ENCODE results near the gene WFDC1.
A peak's percentile ranks its signal among the peaks of the same experiment; 100 is the strongest.
"Not testable (repeated sequence)": the region's sequence is repeated elsewhere in the genome, so short reads cannot be mapped to it uniquely, and the experiment has no call there.

WFDC1 gene

DNA sequence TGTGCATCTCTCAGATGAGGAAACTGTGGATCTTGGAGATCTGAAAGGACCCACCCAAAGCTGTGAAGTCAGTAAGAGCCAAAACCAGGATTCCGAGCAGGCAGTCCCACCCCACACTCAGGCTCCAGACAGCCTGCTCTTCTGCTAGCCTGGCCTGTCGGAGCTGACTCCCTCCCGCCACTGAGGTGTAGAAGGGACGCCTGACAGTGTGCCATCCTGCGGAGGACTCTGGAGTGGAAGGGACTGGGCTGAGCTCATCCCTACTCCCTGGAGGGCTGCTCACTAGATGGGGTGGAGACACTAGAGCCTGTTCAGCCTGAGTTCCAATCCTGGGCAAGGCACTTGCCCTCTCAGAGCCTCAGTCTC, 36.0 kb downstream of the WFDC1 start:
- DNase-seq, result no peak

DNA sequence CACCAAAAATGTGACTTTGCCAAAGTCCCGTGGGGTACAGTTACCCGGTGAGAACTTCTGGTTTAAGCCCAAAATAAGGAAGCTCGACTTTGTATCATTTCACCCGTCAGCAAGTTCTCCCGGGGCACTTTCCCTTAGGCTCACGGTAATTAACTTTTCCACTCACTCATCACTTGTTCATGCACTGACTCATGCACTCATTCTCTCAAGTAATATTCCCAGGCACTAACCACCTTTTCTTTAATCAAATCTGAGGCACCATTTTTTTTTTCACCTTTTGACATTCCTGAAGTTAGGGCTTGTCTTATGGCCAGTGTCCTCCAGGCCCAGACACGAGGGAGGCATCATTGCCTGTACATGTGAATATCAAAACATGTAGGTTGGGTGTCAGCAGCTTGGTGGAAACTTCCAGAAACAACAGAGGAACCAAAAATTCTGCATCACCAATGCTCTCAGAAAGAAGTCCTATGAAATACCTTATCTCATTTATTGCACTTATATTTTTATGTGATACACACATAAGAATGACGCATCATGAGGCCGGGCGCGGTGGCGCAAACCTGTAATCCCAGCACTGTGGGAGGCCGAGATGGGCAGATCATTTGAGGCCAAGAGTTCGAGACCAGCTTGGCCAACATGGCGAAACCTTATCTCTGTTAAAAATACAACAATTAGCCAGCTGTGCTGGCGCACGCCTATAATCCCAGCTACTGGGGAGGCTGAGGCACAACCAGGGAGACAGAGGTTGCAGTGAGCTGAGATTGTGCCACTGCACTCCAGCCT, 37.5 kb downstream of the WFDC1 start:
- DNase-seq, result no peak

DNA sequence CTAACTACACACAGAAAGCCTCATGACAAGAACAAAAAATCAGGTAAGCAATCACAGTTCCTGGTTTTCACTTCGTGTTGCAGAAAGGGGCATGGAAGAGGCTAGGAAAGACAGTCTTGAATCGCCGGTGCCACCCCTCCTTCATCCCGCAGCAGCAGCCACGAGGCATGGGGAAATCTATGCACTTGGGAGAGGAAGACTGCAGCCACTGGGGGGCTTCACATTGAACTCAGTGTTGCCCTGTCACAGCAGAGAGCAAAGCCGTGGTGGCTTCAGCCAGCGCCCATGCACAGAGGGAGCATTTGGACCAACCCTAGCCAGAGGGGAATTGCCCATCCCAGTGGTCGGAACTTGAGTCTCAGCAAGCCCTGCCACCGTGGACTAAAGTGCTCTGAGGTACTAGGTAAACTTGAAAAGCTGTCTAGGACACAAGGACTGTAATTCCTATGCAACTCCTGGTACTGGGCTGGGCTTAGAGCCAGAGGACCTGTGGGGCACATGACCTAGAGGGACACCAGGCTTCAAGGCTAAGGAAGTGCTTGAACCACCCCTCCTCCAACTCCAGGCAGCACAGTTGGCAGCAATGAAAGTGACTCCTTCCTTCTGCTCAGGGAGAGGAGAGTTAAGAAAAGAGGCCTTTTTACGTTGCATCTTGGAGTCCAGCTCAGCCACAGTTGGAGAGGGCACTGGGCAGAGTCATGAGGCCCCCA, 38.5 kb downstream of the WFDC1 start:
- no peak for DNase-seq

- no peak for DNase-seq
Observed at GRCh38 chr16:84334058-84334457, 39.4 kb downstream of the WFDC1 start.

- DNase-seq, result no peak
Observed at GRCh38 chr16:84334482-84334881, 39.8 kb downstream of the WFDC1 start.

DNA sequence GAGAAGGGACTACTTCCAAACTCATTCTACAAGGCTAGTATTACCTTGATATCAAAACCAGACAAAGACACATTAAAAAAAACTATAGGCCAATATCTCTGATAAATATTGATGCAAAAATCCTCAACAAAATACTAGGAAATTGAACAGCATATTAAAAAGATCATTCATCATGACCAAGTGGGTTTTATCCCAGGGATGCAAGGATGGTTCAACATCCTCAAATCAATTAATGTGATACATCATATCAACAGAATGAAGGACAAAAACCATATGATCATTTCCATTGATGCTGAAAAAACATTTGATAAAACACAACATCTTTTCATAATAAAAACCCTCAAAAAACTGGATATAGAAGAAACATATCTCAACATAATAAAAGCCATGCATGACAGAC, 42.6 kb downstream of the WFDC1 start:
- DNase-seq, result not testable (repeated sequence)

- DNase-seq, result peak; percentile 67
Observed at GRCh38 chr16:84339311-84339710, 44.6 kb downstream of the WFDC1 start.

DNA sequence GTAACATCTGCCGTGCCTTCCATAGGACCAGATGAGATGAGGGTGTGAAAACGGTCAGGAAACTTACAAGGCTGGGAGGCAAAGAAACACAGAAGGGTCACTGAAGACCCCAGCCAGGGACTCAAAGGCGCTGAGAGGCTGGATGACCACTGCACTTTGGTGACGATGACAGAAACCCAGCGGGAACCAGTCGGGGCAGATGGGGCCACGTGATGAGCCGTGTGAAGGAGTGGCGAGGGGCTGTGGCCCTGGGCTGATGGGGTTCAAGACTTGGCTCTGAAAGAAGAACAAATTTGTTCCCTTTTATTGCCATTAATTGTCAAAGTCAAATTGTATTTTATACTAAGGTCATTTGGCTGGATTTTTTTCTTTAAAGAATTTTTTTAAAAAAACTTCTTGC, 45.1 kb downstream of the WFDC1 start:
- DNase-seq, result no peak

GRCh38 chr16:84340325-84341040, 45.8 kb downstream of the WFDC1 start:
- no peak for DNase-seq

- no peak for DNase-seq
Observed at GRCh38 chr16:84341528-84342295, 47.0 kb downstream of the WFDC1 start.

- not testable (repeated sequence) for DNase-seq
Observed at GRCh38 chr16:84343800-84344199, 49.1 kb downstream of the WFDC1 start.

- no peak for DNase-seq
Observed at GRCh38 chr16:84344781-84345180, 50.1 kb downstream of the WFDC1 start.

DNA sequence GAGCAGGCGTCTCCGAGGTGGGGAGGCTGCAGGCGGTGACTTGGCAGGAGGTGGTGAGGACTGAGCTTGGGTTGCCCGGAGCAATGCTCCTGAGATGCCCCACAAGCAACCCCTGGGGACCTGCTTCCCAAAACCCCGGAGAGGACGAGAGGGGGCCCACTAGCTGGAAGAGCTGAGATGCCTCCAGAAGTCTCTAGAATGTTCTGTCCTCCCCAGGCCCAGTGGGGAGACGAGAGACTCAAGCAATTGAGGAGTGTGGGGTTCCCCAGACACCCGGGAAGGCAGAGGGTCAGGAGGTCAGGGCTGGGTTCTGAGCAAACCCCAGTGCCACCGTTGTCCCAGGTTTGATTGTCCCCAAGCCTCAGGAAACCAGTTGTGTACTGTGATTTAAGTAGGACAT, 52.5 kb downstream of the WFDC1 start:
- DNase-seq, result no peak

DNA sequence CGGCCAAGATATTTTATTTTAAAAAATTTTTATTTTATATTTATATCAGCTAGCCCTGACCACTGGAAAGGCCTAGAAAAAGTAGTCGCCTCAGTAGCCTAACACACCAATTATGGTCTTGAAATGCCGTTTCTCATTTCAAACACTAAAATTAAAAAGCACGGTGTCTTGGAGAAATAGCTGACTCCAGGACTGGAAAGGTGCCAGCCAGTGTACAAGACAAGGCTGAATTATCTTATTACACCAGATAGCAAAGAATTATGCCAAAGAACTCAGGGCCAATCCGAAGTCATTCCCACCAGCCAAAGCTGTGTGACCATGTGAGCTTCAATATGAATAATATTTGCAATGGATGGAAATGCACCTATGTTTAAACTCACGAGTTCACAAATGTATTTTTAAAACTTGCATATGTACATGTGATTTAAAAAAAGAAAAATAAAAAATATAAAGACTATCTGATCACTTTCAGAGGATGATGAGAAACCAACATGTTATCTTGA, 53.8 kb downstream of the WFDC1 start:
- DNase-seq, result no peak

GRCh38 chr16:84349862-84350684, 55.4 kb downstream of the WFDC1 start:
- no peak for DNase-seq

DNA sequence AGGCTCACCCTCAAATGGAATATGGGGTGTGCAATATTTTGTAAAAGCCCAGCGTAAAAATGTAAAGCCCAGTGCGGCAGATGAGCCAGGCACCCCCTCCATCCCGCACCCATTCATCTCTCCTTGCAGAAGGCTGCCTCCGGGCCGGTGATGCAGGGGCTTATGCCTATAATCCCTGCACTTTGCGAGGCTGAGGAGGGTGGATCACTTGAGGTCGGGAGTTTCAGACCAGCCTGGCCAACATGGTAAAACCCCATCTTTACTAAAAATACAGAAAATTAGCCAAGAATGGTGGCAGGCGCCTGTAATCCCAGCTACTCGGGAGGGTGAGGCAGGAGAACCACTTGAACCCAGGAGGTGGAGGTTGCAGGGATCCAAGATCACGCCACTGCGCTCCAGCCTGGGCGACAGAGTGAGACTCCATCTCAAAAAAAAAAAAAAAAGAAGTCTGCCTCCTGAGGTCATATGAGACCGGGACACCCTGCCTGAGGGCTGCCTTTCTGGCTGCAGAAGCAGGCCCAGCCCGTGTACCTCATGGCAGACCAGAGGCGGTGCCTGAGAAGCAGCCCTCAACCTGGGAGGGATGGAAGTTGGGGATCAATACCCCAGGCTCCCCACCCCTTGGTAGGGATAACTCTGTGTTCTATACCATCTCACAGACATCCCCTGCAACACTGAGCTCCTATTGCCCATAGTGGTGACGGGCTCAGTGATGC, 56.2 kb downstream of the WFDC1 start:
- no peak for DNase-seq

DNA sequence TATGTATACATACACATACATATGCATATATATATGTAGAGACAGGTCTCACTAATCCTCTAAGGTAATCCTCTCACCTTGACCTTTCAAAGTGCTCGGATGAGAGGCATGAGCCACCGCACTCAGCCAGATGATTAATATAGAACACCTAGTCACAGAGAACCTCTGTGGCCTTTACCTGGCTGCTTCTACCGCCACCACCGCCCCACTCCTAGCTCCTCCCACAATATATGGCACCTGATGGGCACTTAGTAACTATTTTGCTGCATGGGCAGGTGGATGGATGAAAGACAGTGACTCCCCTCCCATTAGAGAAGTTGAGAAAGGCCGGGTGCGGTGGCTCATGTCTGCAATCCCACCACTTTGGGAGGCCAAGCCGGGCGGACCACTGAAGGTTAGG, 57.0 kb downstream of the WFDC1 start:
- DNase-seq, result no peak

- DNase-seq, result no peak
Observed at GRCh38 chr16:84354306-84354705, 59.6 kb downstream of the WFDC1 start.

DNA sequence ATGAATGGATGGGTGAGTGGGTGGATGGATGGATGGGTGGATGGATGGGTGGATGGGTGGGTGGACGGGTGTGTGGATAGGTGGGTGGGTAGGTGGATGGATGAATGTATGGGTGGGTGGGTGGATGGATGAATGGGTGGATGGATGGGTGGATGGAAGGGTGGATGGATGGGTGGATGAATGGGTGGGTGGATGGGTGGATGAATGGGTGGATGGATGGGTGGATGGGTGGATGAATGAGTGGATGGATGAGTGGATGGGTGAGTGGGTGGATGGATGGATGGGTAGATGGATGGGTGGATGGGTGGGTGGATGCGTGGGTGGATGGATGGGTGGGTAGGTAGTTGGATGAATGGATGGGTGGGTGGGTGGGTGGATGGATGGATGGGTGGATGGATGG, 60.5 kb downstream of the WFDC1 start:
- DNase-seq, result no peak

- no peak for DNase-seq
Observed at GRCh38 chr16:84356176-84356575, 61.5 kb downstream of the WFDC1 start.

DNA sequence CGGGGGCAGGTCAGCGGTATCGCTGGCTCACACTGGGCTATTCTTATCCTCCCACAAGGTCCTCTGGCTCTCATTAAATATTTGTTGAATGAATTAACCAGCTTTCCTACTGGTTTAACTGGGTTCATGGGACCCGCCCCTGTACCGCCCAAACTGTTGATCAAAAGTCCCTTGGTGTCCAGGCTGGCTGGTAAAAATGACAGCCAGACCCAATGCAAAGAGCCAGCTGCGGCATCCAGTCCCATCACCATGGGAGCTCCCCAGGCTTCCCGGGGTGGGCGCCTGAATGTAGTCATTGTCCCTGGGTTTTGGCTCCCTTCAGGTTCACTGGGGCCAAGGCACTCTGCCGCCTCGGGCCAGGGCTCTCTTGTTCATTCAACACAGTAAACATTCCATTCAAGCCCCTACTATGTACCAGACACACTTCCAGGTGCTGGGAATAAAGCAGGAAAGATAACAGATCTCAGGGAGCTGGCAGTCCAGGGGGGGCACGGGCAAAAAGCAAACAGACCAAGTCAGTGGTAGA, 62.0 kb downstream of the WFDC1 start:
- no peak for DNase-seq

Data from right forelimb (tissue), 1 donor.